OCI-LY7 (cell line): Measurements from ENCODE around the gene C15orf40. TPM values are rescaled to one million over a fixed set of nuclear protein-coding genes. Genes with fewer than 3 reads are reported as not detected.

Source experiments
- BruUV-seq: library from RNA; stranded (reverse); fragments of 400-500 nt; replicated peaks from 2 replicates; lab custom pipeline; 2021; lab: Mats Ljungman, UMichigan
- CTCF ChIA-PET: fragments of 300-600 bp; sonication (Branson Sonifier 250); formaldehyde crosslinking; loops from one replicate; lab custom pipeline; 2022; ENCODE audit warnings: antibody characterized with exemption; ENCODE audit not compliant: unreplicated experiment; lab: Charles Lee
- POLR2A ChIA-PET: fragments of 300-600 bp; sonication (Branson Sonifier 250); formaldehyde crosslinking; loops from one replicate; lab custom pipeline; 2022; ENCODE audit warnings: antibody characterized with exemption; lab: Charles Lee
- DNase-seq: peaks from one replicate; pipeline ENCODE4 v3.0.0-alpha.2; 2015; ENCODE audit warnings: low spot score
- H2AFZ ChIP-seq: fragments of 200-600 bp; sonication (generic), shearing (Covaris generic); 2 replicates; pipeline ENCODE4 v1.6.1; 2014; ENCODE audit warnings: mild to moderate bottlenecking, antibody characterized with exemption, low read length, moderate library complexity
- H3K27ac ChIP-seq: fragments of 200-600 bp; sonication (generic); 2 replicates; pipeline ENCODE4 v1.5.1; 2014; ENCODE audit warnings: mixed run types, low read depth, mild to moderate bottlenecking, moderate library complexity, low read length, inconsistent platforms; ENCODE audit not compliant: poor library complexity, severe bottlenecking
- H3K36me3 ChIP-seq: fragments of 200-600 bp; sonication (generic); 2 replicates; pipeline ENCODE4 v1.6.1; 2014; ENCODE audit warnings: mild to moderate bottlenecking, antibody characterized with exemption, low read length, moderate library complexity, mixed read lengths; ENCODE audit not compliant: insufficient read depth
- H3K4me1 ChIP-seq: fragments of 200-600 bp; sonication (generic); 2 replicates; pipeline ENCODE4 v1.5.1; 2014; ENCODE audit warnings: mild to moderate bottlenecking, low read length; ENCODE audit not compliant: insufficient read depth, poor library complexity, severe bottlenecking
- H3K4me2 ChIP-seq: fragments of 200-600 bp; sonication (generic); 2 replicates; pipeline ENCODE4 v1.6.1; 2014; ENCODE audit warnings: mild to moderate bottlenecking, low read length
- H3K4me3 ChIP-seq: fragments of 200-600 bp; sonication (generic); 2 replicates; pipeline ENCODE4 v1.5.1; 2014; ENCODE audit warnings: mild to moderate bottlenecking, low read depth, low read length; ENCODE audit not compliant: poor library complexity, severe bottlenecking
- H3K79me2 ChIP-seq: fragments of 200-600 bp; sonication (generic); 2 replicates; pipeline ENCODE4 v1.6.1; 2016; ENCODE audit warnings: low read depth, mild to moderate bottlenecking, low read length, moderate library complexity, mixed read lengths; ENCODE audit not compliant: insufficient read depth
- H3K9me2 ChIP-seq: fragments of 200-600 bp; sonication (generic); 2 replicates; pipeline ENCODE4 v1.6.1; 2016; ENCODE audit warnings: mild to moderate bottlenecking, low read length, mixed read lengths; ENCODE audit not compliant: insufficient read depth
- H3K9me3 ChIP-seq: fragments of 200-600 bp; sonication (generic); 2 replicates; pipeline ENCODE4 v1.6.1; 2014; ENCODE audit warnings: mild to moderate bottlenecking, mixed run types, low read length, mixed read lengths
- H4K20me1 ChIP-seq: fragments of 200-600 bp; sonication (generic); 2 replicates; pipeline ENCODE4 v1.6.1; 2014; ENCODE audit warnings: mild to moderate bottlenecking, antibody characterized with exemption, low read length, moderate library complexity, mixed read lengths; ENCODE audit not compliant: insufficient read depth
- EZH2phosphoT487 ChIP-seq: fragments of 200-600 bp; sonication (generic); IDR thresholded peaks from 2 replicates; pipeline ENCODE4 v1.6.1; 2018; ENCODE audit warnings: low read depth, borderline replicate concordance, mild to moderate bottlenecking, mixed run types, antibody characterized with exemption, low read length, moderate library complexity, mixed read lengths
- intact Hi-C: fragments of 100-400 bp; cut with micrococcal nuclease; formaldehyde crosslinking; loops from one replicate; pipeline ENCODE4 v1.10.0; 2022; ENCODE audit not compliant: unreplicated experiment
- total RNA-seq, 2 experiments: library from RNA; depleted of rRNA in 1 of 2; stranded (reverse); fragments of >200 nt in 1 of 2; shearing (Covaris generic) in 1 of 2; gene quantifications; 2 replicates each; pipeline ENCODE4 v1.2.3, GENCODE V29; 2014 to 2022
- TF ChIP-seq, protein P1 (sequence below): fragments of 200-600 bp; sonication (generic); conservative IDR thresholded peaks from 2 replicates; pipeline ENCODE4 v1.5.1; 2014; ENCODE audit warnings: mild to moderate bottlenecking, antibody characterized with exemption, low read length, moderate library complexity, mixed read lengths

Gene C15orf40
- total RNA-seq, 2 experiments from 2014 or later: 33.8 to 37.9 TPM

DNA sequence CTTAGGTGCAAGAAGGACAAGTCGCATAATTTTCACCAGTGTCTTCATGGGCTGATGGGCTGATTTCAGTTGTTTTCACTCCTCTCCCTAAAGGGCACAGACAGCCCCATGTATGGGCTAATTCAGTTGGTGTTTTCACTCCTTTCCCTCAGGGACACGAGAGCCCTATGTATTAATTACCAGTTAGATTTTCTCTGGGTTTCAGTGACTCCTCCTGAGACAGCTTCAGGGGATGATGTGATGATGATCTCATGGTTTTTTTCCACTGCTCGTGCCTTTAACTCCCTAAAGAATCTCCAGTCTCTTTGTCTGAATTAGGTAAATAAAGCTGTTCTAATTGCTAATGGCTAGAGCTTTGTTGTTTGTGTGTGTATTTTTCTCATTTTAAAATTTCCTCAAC lies 15.5 kb downstream of the C15orf40 start:
- DNase-seq: no peak
- no peak overlapping the region for H3K27ac ChIP-seq
- POLR2A ChIA-PET: interaction anchor here (0.9 kb wide), 1 partner anchor 10 kb away, joined by 3 read pairs; the partner anchor contains the start of gene RAMAC
- H3K9me3 ChIP-seq: no peaks in the 10 kb centered on the region
- no peak overlapping the region for H3K4me3 ChIP-seq
- H2AFZ ChIP-seq: no peak overlapping the region
- no peaks in the 10 kb centered on the region for H3K9me2 ChIP-seq
- H4K20me1 ChIP-seq: no peaks in the 10 kb centered on the region
- no peaks in the 10 kb centered on the region for H3K79me2 ChIP-seq
- CTCF ChIA-PET: interaction anchor here (0.8 kb wide), 1 partner anchor 15 kb away, joined by 3 read pairs; the partner anchor contains the start of gene C15orf40
- H3K36me3 ChIP-seq: peaks cover 13% of the 10 kb centered on the region
- BruUV-seq: no TSS peak
- intact Hi-C loops: loop anchor here (10.0 kb wide), 1 partner anchor 1131 kb away; no protein-coding TSS in a partner anchor
- H3K4me1 ChIP-seq: peaks cover 8% of the 10 kb centered on the region
- TF ChIP-seq, protein P1, sequence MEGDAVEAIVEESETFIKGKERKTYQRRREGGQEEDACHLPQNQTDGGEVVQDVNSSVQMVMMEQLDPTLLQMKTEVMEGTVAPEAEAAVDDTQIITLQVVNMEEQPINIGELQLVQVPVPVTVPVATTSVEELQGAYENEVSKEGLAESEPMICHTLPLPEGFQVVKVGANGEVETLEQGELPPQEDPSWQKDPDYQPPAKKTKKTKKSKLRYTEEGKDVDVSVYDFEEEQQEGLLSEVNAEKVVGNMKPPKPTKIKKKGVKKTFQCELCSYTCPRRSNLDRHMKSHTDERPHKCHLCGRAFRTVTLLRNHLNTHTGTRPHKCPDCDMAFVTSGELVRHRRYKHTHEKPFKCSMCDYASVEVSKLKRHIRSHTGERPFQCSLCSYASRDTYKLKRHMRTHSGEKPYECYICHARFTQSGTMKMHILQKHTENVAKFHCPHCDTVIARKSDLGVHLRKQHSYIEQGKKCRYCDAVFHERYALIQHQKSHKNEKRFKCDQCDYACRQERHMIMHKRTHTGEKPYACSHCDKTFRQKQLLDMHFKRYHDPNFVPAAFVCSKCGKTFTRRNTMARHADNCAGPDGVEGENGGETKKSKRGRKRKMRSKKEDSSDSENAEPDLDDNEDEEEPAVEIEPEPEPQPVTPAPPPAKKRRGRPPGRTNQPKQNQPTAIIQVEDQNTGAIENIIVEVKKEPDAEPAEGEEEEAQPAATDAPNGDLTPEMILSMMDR: no peak
- TF ChIP-seq EZH2phosphoT487: no peak
- no peak overlapping the region for H3K4me2 ChIP-seq

DNA sequence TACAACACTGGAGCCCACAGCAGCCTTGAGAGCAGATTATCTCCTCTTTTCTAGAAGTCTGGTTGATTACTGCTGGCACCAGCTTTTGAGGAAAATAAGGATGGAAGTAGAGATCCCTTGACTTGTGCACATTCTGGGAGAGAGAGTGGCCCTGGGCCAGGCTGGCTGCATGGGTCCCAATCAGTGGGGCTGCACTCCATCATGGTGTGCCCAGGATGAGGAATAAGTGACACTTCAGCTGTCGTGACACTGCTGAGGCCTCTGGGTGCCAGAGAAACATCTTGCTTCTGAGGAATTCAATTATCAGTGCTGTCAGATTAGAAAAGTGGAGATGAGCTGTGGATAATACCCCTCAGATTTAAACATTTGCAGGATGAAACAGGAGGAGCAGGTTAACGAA lies 16.4 kb downstream of the C15orf40 start:
- Histone ChIP-seq H3K9me2 (no peaks in the 10 kb centered on the region), H3K36me3 (peaks cover 19% of the 10 kb centered on the region), H3K9me3 (no peaks in the 10 kb centered on the region), H3K27ac (no peak overlapping the region), H3K4me1 (peaks cover 1% of the 10 kb centered on the region), H3K79me2 (no peaks in the 10 kb centered on the region), H3K4me3 (no peak overlapping the region), H2AFZ (no peak overlapping the region), H3K4me2 (no peak overlapping the region), H4K20me1 (no peaks in the 10 kb centered on the region)
- intact Hi-C loops: loop anchor here (10.0 kb wide), 1 partner anchor 1130 kb away; no protein-coding TSS in a partner anchor
- TF ChIP-seq, protein P1: no peak
- TF ChIP-seq EZH2phosphoT487: no peak
- DNase-seq: no peak
- no TSS peak for BruUV-seq
- ChIA-PET POLR2A (no interaction called here), CTCF (no interaction called here)

DNA sequence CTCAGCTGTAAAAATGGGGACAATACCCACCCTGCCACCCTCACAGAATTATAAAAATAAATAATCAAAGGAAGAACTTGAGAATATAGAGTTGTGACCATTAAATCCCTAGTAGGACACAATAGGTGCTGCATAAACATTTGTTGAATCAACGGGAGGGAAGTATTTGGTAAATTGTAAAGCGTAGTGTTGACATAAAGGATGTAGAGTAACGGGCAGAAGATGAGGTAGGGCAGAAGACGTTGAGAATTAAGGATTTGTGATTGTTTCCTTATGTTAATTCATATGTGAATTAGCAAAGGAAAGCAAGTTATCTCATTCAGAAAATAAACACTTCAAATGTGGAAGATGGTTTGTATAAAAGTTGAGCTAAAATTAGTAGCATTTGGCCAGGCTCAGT lies 18.3 kb downstream of the C15orf40 start:
- ChIA-PET POLR2A (interaction anchor here (0.9 kb wide), 1 partner anchor 243 kb away, joined by 3 read pairs; no protein-coding TSS in a partner anchor), CTCF (no interaction called here)
- no peaks in the 10 kb centered on the region for H4K20me1 ChIP-seq
- H3K9me2 ChIP-seq: no peaks in the 10 kb centered on the region
- no peak overlapping the region for H3K4me3 ChIP-seq
- no peak for DNase-seq
- no peaks in the 10 kb centered on the region for H3K79me2 ChIP-seq
- no TSS peak for BruUV-seq
- TF ChIP-seq EZH2phosphoT487: no peak
- TF ChIP-seq, protein P1: no peak
- no peak overlapping the region for H2AFZ ChIP-seq
- no peak overlapping the region for H3K27ac ChIP-seq
- no peaks in the 10 kb centered on the region for H3K4me1 ChIP-seq
- no peaks in the 10 kb centered on the region for H3K9me3 ChIP-seq
- intact Hi-C loops: loop anchor here (10.0 kb wide), 1 partner anchor 1128 kb away; no protein-coding TSS in a partner anchor
- no peak overlapping the region for H3K4me2 ChIP-seq
- H3K36me3 ChIP-seq: peaks cover 35% of the 10 kb centered on the region
